ENCODE results near the gene GP1BB.

The GP1BB gene

GRCh38 chr22:19756288-19757128 is 33.2 kb downstream of the GP1BB start:
- DNase-seq (ENCODE audit: low read depth in 2 of 2): peak; percentile 15 to 43

GRCh38 chr22:19757140-19757984 is 34.0 kb downstream of the GP1BB start:
- no peak for DNase-seq (ENCODE audit: low read depth in 2 of 2)

GRCh38 chr22:19757985-19758895 is 34.9 kb downstream of the GP1BB start:
- DNase-seq (ENCODE audit: low read depth in 2 of 2): no peak

GRCh38 chr22:19758896-19759426 is 35.6 kb downstream of the GP1BB start:
- no peak for DNase-seq (ENCODE audit: low read depth in 2 of 2)

GRCh38 chr22:19759427-19760057 is 36.2 kb downstream of the GP1BB start:
- DNase-seq (ENCODE audit: low read depth in 2 of 2): no peak

GRCh38 chr22:19760058-19760950 is 37.0 kb downstream of the GP1BB start, which contains the start of gene TBX1:
TBX1 (plus strand) TSS chr22:19760778; CDS start chr22:19760844, 66 bp downstream.
- no peak for DNase-seq (ENCODE audit: low read depth in 2 of 2)

GRCh38 chr22:19760951-19761724 is 37.8 kb downstream of the GP1BB start:
- no peak for DNase-seq (ENCODE audit: low read depth in 2 of 2)

GRCh38 chr22:19761725-19762567 is 38.6 kb downstream of the GP1BB start:
- DNase-seq (ENCODE audit: low read depth in 2 of 2): no peak

GRCh38 chr22:19762568-19763457 is 39.5 kb downstream of the GP1BB start:
- no peak for DNase-seq (ENCODE audit: low read depth in 2 of 2)

GRCh38 chr22:19763458-19764298 is 40.3 kb downstream of the GP1BB start:
- no peak for DNase-seq (ENCODE audit: low read depth in 2 of 2)

- DNase-seq (ENCODE audit: low read depth in 2 of 2): no peak
Observed at GRCh38 chr22:19764299-19764593, 40.9 kb downstream of the GP1BB start.

GRCh38 chr22:19764636-19765476 is 41.5 kb downstream of the GP1BB start:
- DNase-seq (ENCODE audit: low read depth in 2 of 2): no peak

GRCh38 chr22:19765477-19766239 is 42.3 kb downstream of the GP1BB start:
- no peak for DNase-seq (ENCODE audit: low read depth in 2 of 2)

GRCh38 chr22:19766240-19766510 is 42.8 kb downstream of the GP1BB start:
- no peak for DNase-seq (ENCODE audit: low read depth in 2 of 2)

Measured in stimulated activated CD8-positive, alpha-beta memory T cell treated with anti-CD3 and anti-CD28 coated beads, Interleukin-7, amount 100 ng/mL, for 4 hours (primary cell).